ACC112 (cell line): ENCODE measurements around the gene TRIM75.
"Not testable (repeated sequence)": the region's sequence is repeated elsewhere in the genome, so short reads cannot be mapped to it uniquely, and the experiment has no call there.

Source experiments
- H2AFZ ChIP-seq: fragments of 200-600 bp; sonication (generic); one replicate; pipeline ENCODE4 v1.6.0; 2017; ENCODE audit warnings: antibody characterized with exemption, low read length; ENCODE audit not compliant: unreplicated experiment
- H3K27ac ChIP-seq: fragments of 200-600 bp; sonication (generic); 2 replicates; pipeline ENCODE4 v1.5.1; 2014; ENCODE audit warnings: low read depth, mild to moderate bottlenecking, antibody characterized with exemption, low read length, moderate library complexity
- H3K27me3 ChIP-seq: fragments of 200-600 bp; sonication (generic); 2 replicates; pipeline ENCODE4 v1.6.1; 2014; ENCODE audit warnings: mild to moderate bottlenecking, antibody characterized with exemption, low read length, moderate library complexity, mixed read lengths; ENCODE audit not compliant: insufficient read depth
- H3K36me3 ChIP-seq: fragments of 200-600 bp; sonication (generic); 2 replicates; pipeline ENCODE4 v1.6.1; 2016; ENCODE audit warnings: mild to moderate bottlenecking, antibody characterized with exemption, low read length, moderate library complexity, mixed read lengths; ENCODE audit not compliant: insufficient read depth
- H3K4me1 ChIP-seq: fragments of 200-600 bp; sonication (generic); one replicate; pipeline ENCODE4 v1.6.1; 2016; ENCODE audit warnings: low read length, mixed read lengths; ENCODE audit not compliant: insufficient read depth, unreplicated experiment, control insufficient read depth
- H3K4me3 ChIP-seq: fragments of 200-600 bp; sonication (generic); 2 replicates; pipeline ENCODE4 v1.5.1; 2014; ENCODE audit warnings: mild to moderate bottlenecking, low read depth, low read length
- H3K79me2 ChIP-seq: fragments of 200-600 bp; sonication (generic); one replicate; pipeline ENCODE4 v1.6.0; 2016; ENCODE audit warnings: low read length; ENCODE audit not compliant: control insufficient read depth, unreplicated experiment, insufficient read depth

TRIM75 gene

DNA sequence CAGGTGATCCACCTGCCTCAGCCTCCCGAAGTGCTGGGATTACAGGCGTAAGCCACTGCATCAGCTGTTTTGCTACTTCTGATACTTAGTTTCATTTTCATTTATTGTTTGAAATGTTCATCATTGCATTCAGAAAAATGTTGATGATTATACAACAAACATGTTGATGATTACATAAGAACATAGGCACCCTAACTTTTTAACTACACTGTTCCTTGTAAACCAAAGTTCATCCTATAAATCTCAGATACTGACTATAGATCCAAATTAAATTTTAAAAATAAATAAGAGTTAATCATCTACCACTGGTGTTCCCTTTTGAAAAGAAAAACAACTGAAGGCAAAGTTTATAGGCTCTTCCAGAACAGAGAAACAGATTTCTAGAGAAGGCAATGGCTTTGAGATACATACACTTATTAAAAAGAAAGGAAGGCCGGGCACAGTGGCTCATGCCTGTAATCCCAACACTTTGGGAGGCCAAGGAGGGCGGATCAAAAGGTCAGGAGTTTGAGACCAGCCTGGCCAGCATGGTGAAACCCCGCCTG is 23.4 kb downstream of the TRIM75 start:
- no peak overlapping the region for H3K27ac ChIP-seq
- no peak overlapping the region for H3K4me3 ChIP-seq
- no peaks in the 10 kb centered on the region for H3K79me2 ChIP-seq
- H2AFZ ChIP-seq, result no peak overlapping the region
- no peaks in the 10 kb centered on the region for H3K36me3 ChIP-seq
- no peaks in the 10 kb centered on the region for H3K4me1 ChIP-seq
- no peaks in the 10 kb centered on the region for H3K27me3 ChIP-seq

DNA sequence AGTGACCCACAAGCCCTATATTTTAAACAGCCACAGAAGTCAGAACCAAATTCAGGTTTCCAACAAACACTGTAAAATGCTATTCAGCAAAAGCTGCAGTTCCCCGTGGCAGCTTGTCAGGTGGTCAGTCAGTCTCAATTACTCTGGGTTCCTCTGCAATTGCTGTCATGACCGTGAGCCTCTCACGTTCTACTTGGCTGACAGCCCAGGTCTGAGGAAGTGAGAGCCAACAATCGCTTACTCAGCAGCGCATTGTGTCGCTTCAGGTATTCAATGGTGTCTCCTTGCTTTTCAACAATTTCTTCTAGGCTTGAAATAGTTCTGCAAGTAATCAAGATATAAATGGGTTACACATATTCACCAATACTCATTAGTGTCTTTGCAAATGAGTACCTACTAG is 25.8 kb downstream of the TRIM75 start:
- no peaks in the 10 kb centered on the region for H3K36me3 ChIP-seq
- no peaks in the 10 kb centered on the region for H3K4me1 ChIP-seq
- no peak overlapping the region for H2AFZ ChIP-seq
- no peaks in the 10 kb centered on the region for H3K27me3 ChIP-seq
- no peak overlapping the region for H3K27ac ChIP-seq
- H3K79me2 ChIP-seq, result no peaks in the 10 kb centered on the region
- H3K4me3 ChIP-seq, result no peak overlapping the region

- H3K4me1 ChIP-seq, H3K4me3 ChIP-seq, H3K79me2 ChIP-seq, H3K27ac ChIP-seq, H3K27me3 ChIP-seq, H2AFZ ChIP-seq, H3K36me3 ChIP-seq: not testable (repeated sequence)
Observed at GRCh38 chr4:165084787-165085186, 31.1 kb downstream of the TRIM75 start.

DNA sequence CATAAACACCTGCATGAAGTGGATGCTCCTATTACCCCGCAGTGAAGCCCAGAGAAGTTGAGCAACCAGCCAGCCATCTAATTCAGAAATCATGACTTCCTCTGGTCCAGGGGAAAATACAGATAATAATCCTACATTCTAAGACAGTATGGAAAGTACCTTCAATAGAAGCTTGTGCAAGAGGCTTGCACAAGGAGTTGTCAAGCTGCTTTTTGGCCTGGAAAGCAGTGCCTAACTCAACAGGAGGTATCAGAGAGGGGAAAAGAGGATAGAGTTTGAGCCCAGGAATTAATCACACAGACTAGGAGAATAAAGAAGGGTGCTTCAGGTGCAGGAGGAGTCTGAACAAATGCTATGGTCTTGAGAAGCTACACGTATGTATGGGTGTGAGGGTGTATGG is 32.3 kb downstream of the TRIM75 start:
- no peaks in the 10 kb centered on the region for H3K79me2 ChIP-seq

GRCh38 chr4:165088366-165088765 is 34.7 kb downstream of the TRIM75 start:
- H3K27me3 ChIP-seq, result no peaks in the 10 kb centered on the region
- H3K79me2 ChIP-seq, result no peaks in the 10 kb centered on the region
- H3K36me3 ChIP-seq, result no peaks in the 10 kb centered on the region
- H3K4me1 ChIP-seq, result no peaks in the 10 kb centered on the region
- no peak overlapping the region for H3K4me3 ChIP-seq
- no peak overlapping the region for H3K27ac ChIP-seq
- no peak overlapping the region for H2AFZ ChIP-seq

More for the DNA sequence above, 32.3 kb downstream of the TRIM75 start:
- Histone ChIP-seq H3K4me3 (no peak overlapping the region), H3K27me3 (no peaks in the 10 kb centered on the region), H2AFZ (no peak overlapping the region), H3K36me3 (no peaks in the 10 kb centered on the region), H3K4me1 (no peaks in the 10 kb centered on the region), H3K27ac (no peak overlapping the region)

- H3K79me2 ChIP-seq, H2AFZ ChIP-seq, H3K36me3 ChIP-seq, H3K4me3 ChIP-seq, H3K27me3 ChIP-seq, H3K27ac ChIP-seq, H3K4me1 ChIP-seq: not testable (repeated sequence)
Observed at GRCh38 chr4:165092187-165092586, 38.5 kb downstream of the TRIM75 start.

GRCh38 chr4:165094873-165095272 is 41.2 kb downstream of the TRIM75 start:
- Histone ChIP-seq H3K4me1 (no peaks in the 10 kb centered on the region), H3K27me3 (no peaks in the 10 kb centered on the region), H3K36me3 (no peaks in the 10 kb centered on the region), H3K27ac (no peak overlapping the region), H2AFZ (no peak overlapping the region), H3K4me3 (no peak overlapping the region), H3K79me2 (no peaks in the 10 kb centered on the region)

GRCh38 chr4:165095291-165095690 is 41.6 kb downstream of the TRIM75 start:
- Histone ChIP-seq H3K79me2 (no peaks in the 10 kb centered on the region), H3K36me3 (no peaks in the 10 kb centered on the region), H3K27ac (no peak overlapping the region), H3K4me1 (no peaks in the 10 kb centered on the region), H2AFZ (no peak overlapping the region), H3K27me3 (no peaks in the 10 kb centered on the region), H3K4me3 (no peak overlapping the region)

- no peak overlapping the region for H2AFZ ChIP-seq
- no peak overlapping the region for H3K4me3 ChIP-seq
- no peak overlapping the region for H3K27ac ChIP-seq
- H3K4me1 ChIP-seq, result no peaks in the 10 kb centered on the region
- no peaks in the 10 kb centered on the region for H3K36me3 ChIP-seq
- H3K27me3 ChIP-seq, result no peaks in the 10 kb centered on the region
- H3K79me2 ChIP-seq, result no peaks in the 10 kb centered on the region
Observed at GRCh38 chr4:165096776-165097175, 43.1 kb downstream of the TRIM75 start.

DNA sequence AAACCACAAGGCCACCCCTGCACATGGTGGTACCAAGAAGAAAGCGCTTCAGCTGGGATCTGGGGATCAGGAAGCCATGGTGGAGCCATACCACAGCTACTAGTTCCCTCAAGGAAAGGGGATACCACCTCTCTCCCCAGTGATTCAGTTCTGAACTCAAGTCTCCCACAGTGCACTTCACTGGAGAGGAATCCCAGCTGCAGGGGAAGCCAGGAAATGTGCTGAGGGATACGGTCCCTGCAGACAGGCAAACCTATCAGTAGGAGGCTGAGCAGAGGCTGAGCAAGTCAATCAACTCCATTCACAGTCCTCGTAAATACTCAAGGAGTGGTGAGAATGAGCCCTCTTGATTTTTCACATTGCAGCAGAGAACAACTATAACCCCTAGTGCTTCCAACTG is 48.0 kb downstream of the TRIM75 start:
- Histone ChIP-seq H3K27me3 (no peaks in the 10 kb centered on the region), H2AFZ (no peak overlapping the region), H3K4me1 (no peaks in the 10 kb centered on the region), H3K79me2 (no peaks in the 10 kb centered on the region), H3K27ac (no peak overlapping the region), H3K36me3 (no peaks in the 10 kb centered on the region), H3K4me3 (no peak overlapping the region)

- Histone ChIP-seq H3K36me3 (no peaks in the 10 kb centered on the region), H3K79me2 (no peaks in the 10 kb centered on the region), H3K27me3 (no peaks in the 10 kb centered on the region), H3K27ac (no peak overlapping the region), H3K4me3 (no peak overlapping the region), H2AFZ (no peak overlapping the region), H3K4me1 (no peaks in the 10 kb centered on the region)
Observed at GRCh38 chr4:165106518-165106917, 52.9 kb downstream of the TRIM75 start.
